Nephron (organoid): ENCODE data around the gene PA2G4.

Source experiments
- H3K27ac Mint-ChIP-seq, 3 experiments: 2 replicates each; pipeline ENCODE4 v1.8.0; 2020; ENCODE audit warnings: mixed read lengths in 3 of 3, mild to moderate bottlenecking in 2 of 3, moderate library complexity in 1 of 3
- H3K27me3 Mint-ChIP-seq: 2 replicates; pipeline ENCODE4 v1.8.0; 2021; ENCODE audit warnings: low read depth, mild to moderate bottlenecking, moderate library complexity, mixed read lengths
- H3K36me3 Mint-ChIP-seq: 2 replicates; pipeline ENCODE4 v1.8.0; 2020; ENCODE audit warnings: low read depth, mixed read lengths
- H3K4me1 Mint-ChIP-seq: 2 replicates; pipeline ENCODE4 v1.8.0; 2020; ENCODE audit warnings: mixed read lengths
- H3K4me3 Mint-ChIP-seq, 3 experiments: 2 replicates each; pipeline ENCODE4 v1.8.0; 2020; ENCODE audit warnings: mild to moderate bottlenecking in 3 of 3, mixed read lengths in 3 of 3, moderate library complexity in 2 of 3
- H3K9me3 Mint-ChIP-seq: 2 replicates; pipeline ENCODE4 v1.8.0; 2020; ENCODE audit warnings: mixed read lengths
- TF ChIP-seq, protein P1 (sequence below), 3 experiments: fragments of 200-600 bp; sonication (generic); IDR thresholded peaks; one replicate each; pipeline ENCODE4 v1.5.0; 2021; ENCODE audit warnings: antibody characterized with exemption in 3 of 3; ENCODE audit not compliant: unreplicated experiment in 3 of 3

Gene PA2G4

DNA sequence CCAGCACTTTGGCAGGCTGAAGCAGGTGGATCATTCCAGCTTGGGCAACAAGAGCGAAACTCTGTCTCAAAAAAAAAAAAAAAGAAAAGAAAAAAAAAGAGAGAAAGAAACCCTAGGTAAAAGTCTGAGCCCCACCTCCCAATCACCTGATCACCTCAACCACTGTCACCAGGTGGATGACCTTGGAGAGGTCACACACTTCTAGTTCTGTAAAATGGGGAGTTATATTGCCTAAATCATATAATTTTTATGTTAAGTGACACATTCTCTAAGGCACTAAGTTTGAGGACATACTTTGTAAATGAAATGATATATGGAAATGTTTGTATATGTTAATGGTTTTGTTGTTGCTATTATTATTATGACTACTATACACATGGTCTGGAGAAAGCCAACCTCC lies 25.9 kb upstream of the PA2G4 start:
- TF ChIP-seq, protein P1, sequence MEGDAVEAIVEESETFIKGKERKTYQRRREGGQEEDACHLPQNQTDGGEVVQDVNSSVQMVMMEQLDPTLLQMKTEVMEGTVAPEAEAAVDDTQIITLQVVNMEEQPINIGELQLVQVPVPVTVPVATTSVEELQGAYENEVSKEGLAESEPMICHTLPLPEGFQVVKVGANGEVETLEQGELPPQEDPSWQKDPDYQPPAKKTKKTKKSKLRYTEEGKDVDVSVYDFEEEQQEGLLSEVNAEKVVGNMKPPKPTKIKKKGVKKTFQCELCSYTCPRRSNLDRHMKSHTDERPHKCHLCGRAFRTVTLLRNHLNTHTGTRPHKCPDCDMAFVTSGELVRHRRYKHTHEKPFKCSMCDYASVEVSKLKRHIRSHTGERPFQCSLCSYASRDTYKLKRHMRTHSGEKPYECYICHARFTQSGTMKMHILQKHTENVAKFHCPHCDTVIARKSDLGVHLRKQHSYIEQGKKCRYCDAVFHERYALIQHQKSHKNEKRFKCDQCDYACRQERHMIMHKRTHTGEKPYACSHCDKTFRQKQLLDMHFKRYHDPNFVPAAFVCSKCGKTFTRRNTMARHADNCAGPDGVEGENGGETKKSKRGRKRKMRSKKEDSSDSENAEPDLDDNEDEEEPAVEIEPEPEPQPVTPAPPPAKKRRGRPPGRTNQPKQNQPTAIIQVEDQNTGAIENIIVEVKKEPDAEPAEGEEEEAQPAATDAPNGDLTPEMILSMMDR (IDR thresholded peaks at IDR 0.05; ENCODE audit: unreplicated experiment in 3 of 3) = no peak
- Mint-ChIP-seq H3K4me3 (peak overlapping the region; percentile 88 to 96 (median 89)), H3K36me3 (no peaks in the 10 kb centered on the region), H3K4me1 (peaks cover 11% of the 10 kb centered on the region), H3K9me3 (no peaks in the 10 kb centered on the region), H3K27ac (peak overlapping the region; percentile 35 to 96 (median 85)), H3K27me3 (peaks cover 45% of the 10 kb centered on the region)

DNA sequence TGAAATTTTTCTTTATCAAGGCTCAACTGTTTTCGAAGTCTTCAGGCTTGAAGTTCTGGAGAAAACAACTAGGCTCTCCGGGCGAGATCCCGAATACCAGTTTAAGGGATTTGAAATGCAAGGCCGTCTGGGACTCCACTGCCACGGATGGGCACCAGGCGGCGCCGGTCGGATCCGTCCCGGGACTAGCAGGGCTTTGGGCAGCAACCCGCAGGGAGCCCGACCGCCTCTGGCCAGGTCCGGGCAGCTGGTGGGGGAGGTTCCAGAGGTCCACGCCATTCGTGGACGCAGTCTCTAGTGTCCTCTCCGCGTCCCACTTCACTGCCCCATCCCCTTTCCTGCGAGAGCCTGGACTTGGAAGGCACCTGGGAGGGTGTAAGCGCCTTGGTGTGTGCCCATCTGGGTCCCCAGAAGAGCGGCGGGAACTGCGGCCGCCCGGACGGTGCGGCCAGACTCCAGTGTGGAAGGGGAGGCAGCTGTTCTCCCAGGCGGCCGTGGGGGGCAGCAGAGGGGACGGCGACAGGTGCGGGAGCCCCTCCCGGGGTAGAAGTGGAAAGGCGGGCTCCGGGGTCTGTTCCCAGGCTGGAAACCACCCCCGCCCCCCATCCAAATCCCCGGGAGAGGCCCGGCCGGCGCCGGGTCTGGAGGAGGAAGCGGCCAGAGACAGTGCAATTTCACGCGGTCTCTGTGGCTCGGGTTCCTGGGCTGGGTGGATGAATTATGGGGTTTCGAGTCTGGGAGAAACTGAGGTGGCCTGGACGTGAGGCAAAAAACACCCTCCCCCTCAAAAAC lies 25.2 kb upstream of the PA2G4 start:
- H3K27ac Mint-ChIP-seq = peak overlapping the region; percentile 85 to 96 (median 94)
- peaks cover 11% of the 10 kb centered on the region for H3K4me1 Mint-ChIP-seq
- H3K4me3 Mint-ChIP-seq = peak overlapping the region; percentile 88 to 96 (median 89)
- H3K27me3 Mint-ChIP-seq = peaks cover 44% of the 10 kb centered on the region
- no peaks in the 10 kb centered on the region for H3K9me3 Mint-ChIP-seq
- TF ChIP-seq, protein P1 (IDR thresholded peaks at IDR 0.05; ENCODE audit: unreplicated experiment in 3 of 3) = peak; percentile 65 to 75 (median 69)
- no peaks in the 10 kb centered on the region for H3K36me3 Mint-ChIP-seq

GRCh38 chr12:56079723-56080555 lies 24.4 kb upstream of the PA2G4 start, which contains the start of gene ERBB3:
Gene ERBB3 (plus strand): TSS chr12:56080165. CDS start chr12:56080301, 136 bp downstream.
- Mint-ChIP-seq H3K4me3 (peak within 1 kb of the TSS; percentile 88 to 96 (median 89)), H3K27ac (peak within 1 kb of the TSS; percentile 85 to 96 (median 94)), H3K36me3 (peaks cover 4% of the 10 kb centered on the region), H3K4me1 (peaks cover 13% of the 10 kb centered on the region), H3K9me3 (no peaks in the 10 kb centered on the region), H3K27me3 (peaks cover 44% of the 10 kb centered on the region)
- TF ChIP-seq, protein P1 (IDR thresholded peaks at IDR 0.05; ENCODE audit: unreplicated experiment in 3 of 3) = no peak

- peak overlapping the region; percentile 88 to 96 (median 89) for H3K4me3 Mint-ChIP-seq
- H3K27ac Mint-ChIP-seq = peak overlapping the region; percentile 85 to 96 (median 85)
- TF ChIP-seq, protein P1 (IDR thresholded peaks at IDR 0.05; ENCODE audit: unreplicated experiment in 3 of 3) = no peak
- peaks cover 8% of the 10 kb centered on the region for H3K36me3 Mint-ChIP-seq
- no peaks in the 10 kb centered on the region for H3K9me3 Mint-ChIP-seq
- H3K4me1 Mint-ChIP-seq = peaks cover 16% of the 10 kb centered on the region
- H3K27me3 Mint-ChIP-seq = peaks cover 44% of the 10 kb centered on the region
These were observed 23.7 kb upstream of the PA2G4 start for GRCh38 chr12:56080556-56081138.

GRCh38 chr12:56081393-56082347 lies 22.7 kb upstream of the PA2G4 start:
- H3K27ac Mint-ChIP-seq = peak overlapping the region; percentile 85 to 96 (median 85)
- peaks cover 8% of the 10 kb centered on the region for H3K36me3 Mint-ChIP-seq
- peak overlapping the region; percentile 88 to 96 (median 89) for H3K4me3 Mint-ChIP-seq
- TF ChIP-seq, protein P1 (IDR thresholded peaks at IDR 0.05; ENCODE audit: unreplicated experiment in 3 of 3) = no peak
- peaks cover 20% of the 10 kb centered on the region for H3K4me1 Mint-ChIP-seq
- H3K27me3 Mint-ChIP-seq = peaks cover 44% of the 10 kb centered on the region
- H3K9me3 Mint-ChIP-seq = no peaks in the 10 kb centered on the region
